Spinal cord (tissue), 10 donors: ENCODE measurements around the gene TRIOBP. TPM values are rescaled to one million over a fixed set of nuclear protein-coding genes. Genes with fewer than 3 reads are reported as not detected.

Experiments
- DNase-seq, 6 donors: peaks; one replicate each; pipeline versions ENCODE4 v3.0.0 to v3.0.0-alpha.2; 2013 to 2015; ENCODE audit warnings: low spot score in 6 of 6, low read depth in 4 of 6
- H3K27ac ChIP-seq: one replicate; pipeline ENCODE4 v1.5.1; 2013; ENCODE audit warnings: low read depth, low read length, control low read depth
- H3K27me3 ChIP-seq: one replicate; pipeline ENCODE4 v1.6.1; 2013; ENCODE audit warnings: low read length; ENCODE audit not compliant: control insufficient read depth, insufficient read depth
- H3K36me3 ChIP-seq: one replicate; pipeline ENCODE4 v1.6.1; 2013; ENCODE audit warnings: low read length; ENCODE audit not compliant: control insufficient read depth, insufficient read depth
- H3K4me1 ChIP-seq: one replicate; pipeline ENCODE4 v1.6.1; 2013; ENCODE audit warnings: low read length; ENCODE audit not compliant: control insufficient read depth, insufficient read depth
- H3K4me3 ChIP-seq: one replicate; pipeline ENCODE4 v1.5.1; 2013; ENCODE audit warnings: low read depth, low read length, control low read depth
- H3K9me3 ChIP-seq: one replicate; pipeline ENCODE4 v1.6.1; 2013; ENCODE audit warnings: low read length; ENCODE audit not compliant: control insufficient read depth, insufficient read depth
- WGBS: methylation state at CpG from one replicate; pipeline ENCODE4 v1.1.5; 2013; ENCODE audit warnings: missing lambda C conversion rate; ENCODE audit not compliant: insufficient coverage; 5-methylcytosine and 5-hydroxymethylcytosine counted together
- polyA plus RNA-seq, 2 donors: library from polyadenylated mRNA; unstranded; fragments of 120-200 nt; gene quantifications; one replicate each; pipeline ENCODE4 v1.2.1, GENCODE V29; 2013; ENCODE audit not compliant: insufficient read length in 2 of 2
- total RNA-seq, 2 donors: library from RNA; depleted of rRNA in 1 of 2; stranded (reverse); fragments of 120-200 nt in 1 of 2; fragments of >200 nt in 1 of 2; gene quantifications; one replicate each; pipeline versions ENCODE4 v1.2.3 to v1.2.4, GENCODE V29; 2013 to 2014
- donor health status: healthy.

The TRIOBP gene
- total and polyA plus RNA-seq, 4 donors, result 32.3 to 72.9 (median 55.8) TPM

DNA sequence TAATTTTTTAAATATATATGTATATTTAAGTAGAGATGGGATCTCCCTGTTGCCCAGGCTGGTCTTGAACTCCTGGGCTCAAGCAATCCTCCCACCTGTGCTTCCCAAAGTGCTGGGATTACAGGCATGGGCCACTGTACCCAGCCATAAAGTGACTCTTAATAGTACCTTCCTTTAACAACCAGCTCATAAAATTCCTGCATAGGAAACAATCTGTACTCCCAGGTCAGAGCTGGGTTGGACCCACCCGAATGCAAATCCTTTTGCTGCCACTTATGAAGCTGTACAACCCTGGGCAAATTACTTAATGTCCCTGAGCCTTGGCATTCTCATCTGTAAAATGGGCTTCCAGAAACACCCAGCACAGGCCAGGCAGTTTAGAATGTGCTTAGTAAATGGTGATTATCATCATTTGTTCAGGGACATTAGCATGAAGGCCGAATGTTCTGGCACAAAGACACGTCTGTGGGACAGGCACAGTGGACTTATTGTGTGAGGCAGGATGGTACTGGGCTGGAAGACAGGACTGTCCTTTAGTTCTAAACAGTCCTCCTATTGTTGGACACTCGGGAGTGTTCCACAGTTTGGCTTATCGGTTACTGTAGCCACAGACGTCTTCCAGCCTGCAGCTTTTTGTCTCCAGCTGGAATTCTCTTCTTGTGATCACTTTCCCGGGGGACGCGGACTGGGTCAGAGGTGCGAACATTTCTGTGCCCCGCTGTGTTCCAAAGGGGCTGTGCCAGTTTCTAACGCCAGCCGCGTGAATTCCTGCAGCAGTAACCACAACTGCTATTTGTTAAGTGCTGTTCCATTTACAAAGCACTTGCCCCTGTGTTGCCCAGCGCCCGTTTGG lies 32.4 kb upstream of the TRIOBP start:
- 48% methylated on average over 14 of the region's 16 CpGs for WGBS
- Histone ChIP-seq H3K27ac (peak overlapping the region; percentile 81), H3K4me3 (no peak overlapping the region), H3K9me3 (no peaks in the 10 kb centered on the region), H3K4me1 (peaks cover 54% of the 10 kb centered on the region), H3K36me3 (peaks cover 34% of the 10 kb centered on the region), H3K27me3 (no peaks in the 10 kb centered on the region)
- peak in 3 of 6 donors; percentile 40 to 82 (median 73) for DNase-seq

DNA sequence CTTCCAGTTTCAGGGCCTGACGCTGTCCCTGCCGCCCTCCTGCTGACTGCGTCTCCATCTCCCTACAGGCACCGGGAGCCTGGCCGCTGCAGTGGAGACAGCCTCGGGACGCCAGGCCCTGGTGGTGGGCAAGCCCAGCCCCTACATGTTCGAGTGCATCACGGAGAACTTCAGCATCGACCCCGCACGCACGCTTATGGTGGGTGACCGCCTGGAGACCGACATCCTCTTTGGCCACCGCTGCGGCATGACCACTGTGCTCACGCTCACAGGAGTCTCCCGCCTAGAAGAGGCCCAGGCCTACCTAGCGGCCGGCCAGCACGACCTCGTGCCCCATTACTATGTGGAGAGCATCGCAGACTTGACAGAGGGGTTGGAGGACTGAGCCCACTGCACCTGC lies 31.4 kb upstream of the TRIOBP start:
- peak overlapping the region; percentile 81 for H3K27ac ChIP-seq
- peaks cover 44% of the 10 kb centered on the region for H3K4me1 ChIP-seq
- peaks cover 34% of the 10 kb centered on the region for H3K36me3 ChIP-seq
- H3K9me3 ChIP-seq, result no peaks in the 10 kb centered on the region
- no peak overlapping the region for H3K4me3 ChIP-seq
- WGBS, result 93% methylated on average over 24 of the region's 24 CpGs
- no peak for DNase-seq
- H3K27me3 ChIP-seq, result no peaks in the 10 kb centered on the region

- Histone ChIP-seq H3K4me3 (no peak overlapping the region), H3K27me3 (no peaks in the 10 kb centered on the region), H3K36me3 (peaks cover 44% of the 10 kb centered on the region), H3K9me3 (no peaks in the 10 kb centered on the region), H3K27ac (no peak overlapping the region), H3K4me1 (peaks cover 26% of the 10 kb centered on the region)
- WGBS, result 96% methylated on average over 3 of the region's 6 CpGs
- DNase-seq, result no peak
These were observed 27.3 kb upstream of the TRIOBP start for GRCh38 chr22:37669586-37669985.

DNA sequence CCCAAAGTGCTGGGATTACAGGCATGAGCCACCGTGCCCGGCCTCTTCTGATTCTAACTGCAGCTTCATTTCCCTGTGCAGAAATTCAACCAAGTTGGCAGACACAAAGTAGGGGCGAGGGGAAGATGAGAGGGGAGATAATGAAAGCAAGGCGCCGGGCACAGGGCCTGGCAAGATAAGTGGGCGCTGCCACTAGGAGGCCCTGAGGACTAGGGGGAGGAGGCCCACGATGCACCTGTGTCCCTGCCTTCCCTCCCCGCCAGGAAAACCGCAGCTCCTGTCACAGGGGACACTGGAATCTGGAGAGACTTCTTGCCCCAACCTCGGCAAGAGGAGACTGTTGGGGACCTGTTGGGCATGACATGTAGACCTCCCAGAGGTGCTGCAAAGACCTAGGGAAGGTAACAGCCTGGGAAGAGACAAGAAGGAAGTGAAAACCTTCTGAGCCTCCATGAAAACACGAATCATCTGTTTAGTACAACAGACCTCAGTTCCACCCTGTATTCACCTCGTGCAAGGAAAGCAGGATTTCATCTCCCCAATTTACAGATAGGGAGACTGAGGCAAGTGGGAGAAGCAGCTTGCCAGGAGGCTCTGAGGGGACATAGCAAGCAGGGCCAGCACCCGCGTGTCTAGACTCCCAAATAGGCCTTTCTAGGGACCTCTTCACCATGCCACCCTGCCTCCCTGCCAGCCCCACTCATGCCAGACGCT lies 24.5 kb upstream of the TRIOBP start:
- Histone ChIP-seq H3K36me3 (peaks cover 17% of the 10 kb centered on the region), H3K9me3 (no peaks in the 10 kb centered on the region), H3K27ac (no peak overlapping the region), H3K4me1 (peaks cover 33% of the 10 kb centered on the region), H3K4me3 (no peak overlapping the region), H3K27me3 (peaks cover 2% of the 10 kb centered on the region)
- DNase-seq, result no peak
- 68% methylated on average over 9 of the region's 15 CpGs for WGBS

DNA sequence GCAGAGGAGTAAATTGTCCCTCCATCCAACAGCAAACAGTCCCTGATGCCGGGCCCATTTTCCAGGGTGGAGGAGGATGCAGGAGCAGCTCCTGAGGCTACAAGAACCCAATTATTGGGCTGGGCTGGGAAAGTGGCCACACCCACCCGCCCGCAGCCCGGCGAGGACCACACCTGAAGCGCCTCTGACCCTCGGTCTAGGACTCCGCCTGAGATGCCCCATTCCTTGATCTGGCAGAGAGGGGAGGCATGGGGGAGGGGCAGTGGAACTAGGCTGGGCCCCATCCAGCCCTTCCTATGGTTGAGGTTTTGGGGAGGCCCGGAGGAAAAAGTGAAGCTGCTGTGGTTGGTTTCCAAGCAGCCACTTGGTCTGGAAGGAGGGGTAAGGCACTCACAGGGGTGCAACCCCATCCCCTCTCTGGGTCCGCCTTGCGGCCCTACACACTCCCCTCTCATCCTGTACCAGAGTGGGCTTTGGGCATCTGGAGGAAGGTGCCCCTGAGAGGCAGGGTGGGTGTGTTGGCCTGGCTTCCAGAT lies 23.9 kb upstream of the TRIOBP start:
- Histone ChIP-seq H3K4me1 (peaks cover 36% of the 10 kb centered on the region), H3K9me3 (no peaks in the 10 kb centered on the region), H3K27me3 (peaks cover 2% of the 10 kb centered on the region), H3K4me3 (no peak overlapping the region), H3K36me3 (peaks cover 11% of the 10 kb centered on the region), H3K27ac (no peak overlapping the region)
- 64% methylated on average over 6 of the region's 11 CpGs for WGBS
- no peak for DNase-seq

DNA sequence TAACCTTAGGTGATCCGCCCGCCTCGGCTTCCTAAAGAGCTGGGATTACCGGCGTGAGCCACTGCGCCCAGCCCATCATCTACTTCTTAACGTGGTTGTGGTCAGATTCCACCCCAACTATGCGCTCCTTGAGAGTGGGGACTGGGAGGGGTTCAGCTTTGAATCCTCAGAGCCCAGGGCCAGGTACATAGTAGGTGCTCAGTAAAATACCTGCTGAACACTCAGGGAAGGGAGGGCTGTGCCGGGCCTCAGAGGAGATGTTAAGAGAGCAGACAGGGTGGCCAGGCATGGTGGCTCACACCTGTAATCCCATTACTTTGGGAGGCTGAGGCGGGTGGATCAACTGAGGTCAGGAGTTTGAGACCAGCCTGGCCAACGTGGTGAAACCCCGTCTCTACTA lies 22.6 kb upstream of the TRIOBP start:
- peaks cover 36% of the 10 kb centered on the region for H3K4me1 ChIP-seq
- no peak overlapping the region for H3K4me3 ChIP-seq
- WGBS, result 100% methylated on average over 6 of the region's 12 CpGs
- peak overlapping the region; percentile 97 for H3K27ac ChIP-seq
- DNase-seq, result no peak
- H3K36me3 ChIP-seq, result peaks cover 14% of the 10 kb centered on the region
- no peaks in the 10 kb centered on the region for H3K9me3 ChIP-seq
- H3K27me3 ChIP-seq, result peaks cover 2% of the 10 kb centered on the region

DNA sequence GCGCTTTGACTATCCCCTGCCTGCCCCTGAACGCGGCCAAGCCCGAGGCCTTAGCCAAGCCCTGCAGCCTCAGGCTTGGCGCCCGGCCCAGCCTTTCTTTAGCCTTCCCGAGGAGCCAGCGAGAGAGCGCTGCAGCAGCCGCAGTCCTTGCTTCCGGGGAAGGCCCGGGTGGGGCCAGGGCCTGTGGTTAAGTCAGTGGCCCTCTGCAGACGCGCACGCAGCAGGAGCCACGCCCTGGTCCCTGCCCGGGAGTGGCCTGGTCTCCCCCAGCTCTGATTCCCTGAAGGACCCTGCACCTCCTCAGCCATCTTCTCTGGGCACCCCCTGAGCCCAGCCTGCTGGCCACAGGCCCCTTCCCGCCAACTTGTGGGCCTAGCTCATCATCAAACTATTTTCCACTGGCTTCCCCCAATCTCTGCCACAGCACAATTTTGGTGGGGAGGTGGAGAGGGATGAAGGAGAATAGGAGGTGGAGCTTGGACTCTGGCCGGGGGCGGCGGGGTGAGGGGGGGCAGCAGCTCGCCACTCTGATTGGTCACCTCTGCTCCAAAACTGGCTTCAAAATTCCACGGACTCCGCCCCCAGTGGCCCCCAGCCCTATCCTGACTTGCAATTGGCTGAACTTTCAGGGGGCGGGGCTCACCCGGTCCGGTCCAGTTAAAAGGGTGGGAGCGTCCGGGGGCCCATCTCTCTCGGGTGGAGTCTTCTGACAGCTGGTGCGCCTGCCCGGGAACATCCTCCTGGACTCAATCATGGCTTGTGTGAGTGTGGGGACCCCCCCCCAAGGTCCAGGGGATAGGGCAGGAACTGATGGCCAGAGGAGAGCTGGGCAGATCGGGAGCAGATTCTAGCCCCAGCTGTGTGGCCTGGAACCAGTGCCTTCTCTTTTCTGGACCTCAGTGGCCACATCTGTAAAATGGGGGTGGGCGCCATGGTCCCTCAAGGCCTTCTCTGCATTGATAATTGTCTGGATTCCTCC lies 21.6 kb upstream of the TRIOBP start, which contains the start of gene LGALS1:
TSS of gene LGALS1 (plus strand) at position 686 of the 979 bp plus-strand sequence. CDS start at position 753, 67 bp downstream.
- Histone ChIP-seq H3K4me3 (peak within 1 kb of the TSS; percentile 68), H3K36me3 (peaks cover 14% of the 10 kb centered on the region), H3K9me3 (no peaks in the 10 kb centered on the region), H3K4me1 (peaks cover 36% of the 10 kb centered on the region), H3K27ac (peak within 1 kb of the TSS; percentile 97), H3K27me3 (peaks cover 2% of the 10 kb centered on the region)
- WGBS, result 21% methylated on average over 32 of the region's 34 CpGs
- peak in 3 of 6 donors; percentile 61 to 94 (median 80) for DNase-seq

DNA sequence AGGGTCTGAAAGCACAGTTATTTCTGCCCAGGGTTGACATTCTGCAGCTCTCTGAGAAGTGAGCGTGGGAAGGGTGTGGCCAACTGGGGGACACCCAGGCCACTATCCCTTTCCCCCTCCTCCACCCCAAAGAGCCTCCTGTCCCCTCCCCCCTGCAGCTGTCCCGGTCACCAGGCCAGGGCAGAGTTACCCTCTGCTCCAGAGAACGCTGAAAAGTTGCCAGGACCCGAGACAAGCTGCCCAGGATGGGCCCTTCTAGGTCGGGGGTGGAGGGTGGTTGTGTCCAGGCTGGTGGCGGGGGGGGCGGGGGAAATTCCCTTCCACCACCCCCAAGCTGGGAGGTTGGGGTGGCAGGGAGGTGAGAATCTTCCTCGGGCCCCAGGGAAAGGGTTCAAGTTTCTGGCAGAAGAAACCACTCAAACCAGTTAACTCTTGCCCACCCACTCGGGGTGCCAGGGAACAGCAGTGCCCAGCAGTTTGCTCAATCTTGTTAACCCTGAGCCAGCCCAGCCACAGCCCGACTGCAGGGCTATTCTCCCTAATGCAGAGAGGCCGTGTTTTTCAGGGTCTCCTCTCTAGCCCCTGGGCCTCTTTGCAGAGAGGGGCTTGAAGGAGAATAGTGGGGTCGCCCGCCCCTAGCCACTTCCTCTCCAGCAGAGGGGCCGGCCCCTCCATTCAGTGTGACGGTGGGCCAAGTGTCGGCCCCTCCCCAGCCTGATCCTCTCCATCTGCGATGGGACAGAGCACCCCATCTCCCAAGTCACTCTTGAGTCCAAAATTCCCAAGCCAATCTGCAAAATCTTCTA lies 20.7 kb upstream of the TRIOBP start:
- H3K4me1 ChIP-seq, result peaks cover 36% of the 10 kb centered on the region
- no peaks in the 10 kb centered on the region for H3K9me3 ChIP-seq
- peaks cover 14% of the 10 kb centered on the region for H3K36me3 ChIP-seq
- 20% methylated on average over 10 of the region's 17 CpGs for WGBS
- H3K4me3 ChIP-seq, result peak overlapping the region; percentile 68
- H3K27ac ChIP-seq, result peak overlapping the region; percentile 97
- H3K27me3 ChIP-seq, result peaks cover 2% of the 10 kb centered on the region
- DNase-seq, result peak in 1 of 6 donors; percentile 47
